Endometrial microvascular endothelial cells (primary cell): ENCODE measurements around the gene PIANP. TPM values are rescaled to one million over a fixed set of nuclear protein-coding genes. Genes with fewer than 3 reads are reported as not detected.

Experiments used
- in situ Hi-C: cut with HindIII; loops from 2 replicates; pipeline ENCODE4 v1.10.0; 2017; ENCODE audit warnings: low sequenced_read_pairs, low pct_unique_long_range_greater_than_20kb; ENCODE audit errors: inconsistent ontology term
- total RNA-seq: library from RNA; depleted of rRNA; stranded (reverse); fragments of >200 nt; gene quantifications from one replicate; pipeline ENCODE4 v1.2.3, GENCODE V29; 2015; ENCODE audit errors: inconsistent ontology term

Gene PIANP
- total RNA-seq, 1 donor from 2014 or later, result not detected

GRCh38 chr12:6688999-6689882, 11.4 kb downstream of the PIANP start, which contains the start of gene ZNF384:
Gene ZNF384, minus strand, starts transcription at chr12:6689375. Its CDS starts 9,855 bp downstream, at chr12:6679520.
- in situ Hi-C loops, result no loop called here

DNA sequence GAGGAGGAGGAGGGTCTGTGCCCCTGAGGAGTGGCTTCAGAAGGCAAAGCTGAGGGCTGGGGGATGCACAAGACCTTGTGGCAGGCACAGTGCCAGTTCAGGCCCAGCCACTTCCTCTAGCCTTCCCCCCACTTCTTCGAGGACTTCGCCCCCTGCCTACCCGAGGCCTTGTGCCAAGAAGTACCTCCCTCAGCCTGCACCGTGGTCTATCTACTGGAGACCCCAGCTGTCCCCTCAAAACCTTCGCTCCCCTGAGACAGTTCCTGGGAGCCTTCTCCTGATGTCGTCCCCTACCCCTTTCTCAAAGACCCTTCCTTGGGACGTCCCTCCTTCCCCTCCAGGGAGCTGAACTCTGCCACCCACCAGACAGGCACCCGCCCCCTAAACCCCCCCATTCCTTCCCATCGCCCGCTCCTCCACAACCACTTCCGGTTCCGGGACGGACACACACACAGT, 12.0 kb downstream of the PIANP start:
- in situ Hi-C loops, result no loop called here

DNA sequence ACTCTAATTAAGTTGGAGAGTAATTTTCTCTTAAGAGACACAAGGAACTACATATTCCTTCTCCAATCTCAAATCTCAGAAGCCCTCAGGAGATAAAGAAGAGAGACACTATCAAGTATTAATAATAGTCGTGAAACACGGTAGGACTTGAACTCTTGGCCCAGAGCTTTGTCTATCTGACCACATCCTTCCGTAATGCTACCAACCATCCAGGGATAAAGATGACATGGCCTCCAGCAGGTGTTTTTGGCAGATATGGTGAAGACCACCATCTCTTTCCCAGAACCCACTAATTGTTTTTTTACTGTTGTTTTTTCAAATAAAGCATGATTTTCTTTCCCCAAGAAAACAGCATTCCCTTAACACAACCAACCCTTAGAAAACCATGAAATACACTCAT, 14.8 kb downstream of the PIANP start:
- in situ Hi-C loops, result no loop called here

DNA sequence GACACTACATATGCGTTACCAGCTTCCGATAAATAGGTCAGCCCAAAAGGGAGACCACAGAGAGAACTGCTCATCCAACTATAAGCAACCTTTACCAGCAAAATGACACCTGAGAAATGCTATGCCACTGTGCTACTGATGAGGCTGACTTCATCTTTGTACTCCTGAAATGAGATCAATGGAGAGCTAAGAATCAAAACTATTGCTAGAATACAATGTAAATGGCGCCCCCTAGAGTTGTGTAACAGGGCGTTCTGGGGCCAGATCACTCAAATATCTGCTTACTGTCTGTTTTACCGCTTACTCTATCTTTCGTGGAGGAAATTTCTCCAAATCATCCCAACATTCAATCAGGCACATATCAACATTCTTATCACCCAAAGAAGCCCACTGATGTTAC, 16.0 kb downstream of the PIANP start:
- in situ Hi-C loops, result no loop called here

- in situ Hi-C loops, result no loop called here
Observed at GRCh38 chr12:6676962-6677361, 23.7 kb downstream of the PIANP start.

GRCh38 chr12:6672143-6672542, 28.5 kb downstream of the PIANP start:
- in situ Hi-C loops, result no loop called here

DNA sequence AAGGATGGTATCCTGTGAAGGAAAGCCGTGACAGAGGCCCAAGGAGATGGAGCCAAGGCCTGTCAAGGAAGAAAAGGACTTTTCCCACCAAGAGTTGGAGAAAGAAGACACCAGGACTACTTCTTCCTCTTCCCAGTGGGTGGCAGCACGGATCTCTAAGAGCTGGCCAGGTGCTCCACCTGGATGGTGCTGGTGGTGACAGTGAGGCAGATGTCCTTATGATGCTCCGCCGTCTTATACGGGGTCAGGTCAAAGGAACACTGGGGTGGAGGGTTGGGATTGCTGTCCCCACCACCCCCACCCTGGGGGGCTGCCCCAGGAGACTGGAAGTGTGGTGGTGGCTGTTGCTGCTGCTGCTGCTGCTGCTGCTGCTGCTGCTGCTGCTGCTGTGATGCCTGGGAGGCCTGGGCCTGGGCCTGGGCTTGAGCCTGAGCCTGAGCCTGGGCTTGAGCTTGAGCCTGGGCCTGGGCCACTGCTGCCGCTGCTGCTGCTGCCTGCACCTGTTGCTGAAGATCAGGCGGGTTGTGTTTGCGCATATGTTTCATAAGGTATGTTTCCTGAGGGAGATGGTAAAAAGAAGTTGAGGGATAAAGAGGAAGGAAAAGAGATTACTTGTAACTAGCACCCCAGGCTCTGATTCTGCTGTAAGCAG, 32.9 kb downstream of the PIANP start:
- in situ Hi-C loops, result no loop called here

DNA sequence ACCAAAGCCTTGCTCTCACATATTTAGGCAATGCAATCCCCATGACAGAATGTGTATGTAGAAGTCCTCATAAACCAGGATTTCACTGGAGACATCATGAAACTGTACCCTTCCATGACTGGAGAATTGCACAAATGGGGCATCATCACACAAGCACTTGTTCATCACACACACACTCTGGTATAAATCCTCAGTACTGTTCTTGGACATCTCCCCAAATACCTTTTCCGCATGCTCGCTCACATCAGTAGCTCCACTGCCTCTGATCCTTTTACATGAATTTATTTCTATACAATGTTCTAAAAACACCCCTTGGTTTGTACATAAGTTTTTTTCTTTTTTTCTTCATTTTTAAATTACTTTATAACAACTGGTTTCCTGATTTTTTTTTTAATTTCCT, 34.4 kb downstream of the PIANP start:
- in situ Hi-C loops, result no loop called here

GRCh38 chr12:6664902-6665301, 35.7 kb downstream of the PIANP start:
- in situ Hi-C loops, result no loop called here

DNA sequence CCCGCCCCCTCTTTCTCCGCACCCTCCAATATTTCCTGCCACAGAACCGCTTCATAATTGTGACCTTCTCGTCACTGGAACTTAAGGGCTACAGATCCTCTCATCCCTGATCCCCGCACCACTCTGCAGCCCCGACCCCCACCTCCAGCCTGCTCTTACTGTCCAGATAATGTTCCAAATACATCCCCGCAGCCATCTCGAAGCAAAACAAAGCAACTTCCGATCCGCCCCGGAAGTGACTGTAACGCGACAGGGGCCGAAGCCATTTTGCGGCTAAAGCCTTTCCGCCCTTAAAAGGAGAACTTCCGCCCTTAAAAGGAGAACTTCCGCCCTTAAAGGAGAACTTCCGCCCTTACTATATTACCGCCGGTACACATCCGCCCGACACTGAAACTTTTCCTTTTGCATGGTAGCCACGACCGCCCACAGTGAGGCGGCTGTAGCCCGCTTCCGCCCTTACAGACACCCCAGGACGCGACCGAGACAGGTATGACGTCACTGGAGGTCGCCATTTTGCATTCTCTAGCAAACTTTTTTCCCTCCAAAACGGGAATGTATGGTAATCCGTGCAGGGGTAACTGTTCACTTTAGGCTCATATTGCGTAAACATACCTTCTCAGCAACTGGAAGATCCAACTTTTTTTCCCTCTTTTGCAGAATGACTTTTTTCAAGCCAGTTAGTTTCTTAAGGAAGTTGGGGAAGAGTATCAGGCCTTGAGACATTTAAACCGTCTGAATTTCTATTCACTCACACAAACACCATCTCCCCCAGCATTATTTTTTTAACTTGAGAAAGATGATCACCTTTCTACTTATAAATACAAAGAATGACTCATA, 37.5 kb downstream of the PIANP start, which contains the start of gene ING4:
Gene ING4, minus strand, starts transcription at position 214 of the 837 bp plus-strand sequence. Its CDS starts 18 bp downstream, at position 196.
- in situ Hi-C loops, result no loop called here

DNA sequence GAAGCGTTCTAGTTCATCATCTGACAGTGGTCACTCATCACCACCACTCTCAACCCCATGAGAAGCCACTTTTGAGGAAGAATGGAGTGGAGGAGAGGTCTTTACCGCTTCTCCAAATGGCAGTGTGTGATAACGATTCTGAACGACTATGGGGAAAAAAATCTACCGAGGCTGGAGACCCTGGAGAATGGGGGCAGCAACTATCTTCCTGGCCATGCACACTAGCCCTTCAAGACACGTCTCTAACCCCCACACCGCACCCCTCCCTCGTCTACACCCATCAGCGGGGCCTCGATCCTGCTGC, 38.1 kb downstream of the PIANP start:
- in situ Hi-C loops, result no loop called here

DNA sequence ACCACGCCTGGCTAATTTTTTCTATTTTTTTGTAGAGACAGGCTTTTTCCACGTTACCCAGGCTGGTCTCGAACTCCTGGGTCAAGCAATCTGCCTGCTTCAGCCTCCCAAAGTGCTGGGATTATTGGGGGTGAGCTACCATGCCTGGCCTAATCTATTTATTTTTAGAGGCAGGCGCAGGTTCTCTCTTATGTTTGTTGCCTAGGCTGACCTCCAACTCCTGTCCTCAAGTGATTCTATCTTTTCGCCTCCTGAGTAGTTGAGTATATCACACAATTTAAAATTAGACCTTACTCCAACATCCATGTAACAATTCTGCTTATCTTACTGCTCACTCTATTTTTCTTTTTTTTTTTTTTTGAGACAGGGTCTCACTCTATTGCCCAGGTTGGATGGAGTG, 46.6 kb downstream of the PIANP start:
- in situ Hi-C loops, result no loop called here

- in situ Hi-C loops, result no loop called here
Observed at GRCh38 chr12:6653342-6653741, 47.3 kb downstream of the PIANP start.

GRCh38 chr12:6652391-6652790, 48.2 kb downstream of the PIANP start:
- in situ Hi-C loops, result no loop called here

DNA sequence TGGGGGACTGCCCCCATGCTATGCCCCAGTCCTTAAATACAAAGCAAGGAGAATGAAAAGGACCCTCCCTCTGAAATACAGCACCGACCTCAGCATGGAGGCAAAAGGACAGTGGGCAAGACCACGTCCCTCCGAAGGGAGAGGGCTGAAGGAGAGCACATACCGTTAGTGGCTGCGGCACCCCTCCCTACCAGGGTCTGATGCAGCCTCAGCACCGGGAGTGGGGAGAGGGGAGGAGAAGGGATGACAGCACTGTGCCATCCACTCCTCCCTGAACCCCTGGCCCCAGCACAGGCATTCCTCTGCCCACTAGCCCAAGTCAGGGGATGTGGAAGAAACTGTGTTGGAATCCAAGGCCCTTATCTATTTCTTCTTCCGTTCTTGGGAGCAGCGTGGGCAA, 49.8 kb downstream of the PIANP start:
- in situ Hi-C loops, result no loop called here

- in situ Hi-C loops, result no loop called here
Observed at GRCh38 chr12:6647083-6647604, 53.5 kb downstream of the PIANP start, which contains the start of gene ACRBP. Gene ACRBP, minus strand, starts transcription at chr12:6647432. Its CDS starts 66 bp downstream, at chr12:6647366.

GRCh38 chr12:6646276-6647082, 54.1 kb downstream of the PIANP start:
- in situ Hi-C loops, result no loop called here

- in situ Hi-C loops, result no loop called here
Observed at GRCh38 chr12:6644903-6645302, 55.7 kb downstream of the PIANP start.
